GM06990 (cell line): ENCODE results near the gene AGTRAP.

ENCODE experiments used
- DNase-seq: peaks from one replicate; pipeline ENCODE4 v3.0.0-alpha.2; 2011; ENCODE audit not compliant: insufficient read length; ENCODE audit errors: extremely low read depth
- H3K27me3 ChIP-seq: replicated peaks from 2 replicates; pipeline ENCODE4 v1.6.0; 2011; ENCODE audit warnings: low read length; ENCODE audit not compliant: control insufficient read depth, insufficient read depth
- H3K36me3 ChIP-seq: 2 replicates; pipeline ENCODE4 v1.5.1; 2011; ENCODE audit warnings: low read length; ENCODE audit not compliant: control insufficient read depth, insufficient read depth
- H3K4me3 ChIP-seq: replicated peaks from 2 replicates; pipeline ENCODE4 v1.5.1; 2011; ENCODE audit warnings: low read depth, mild to moderate bottlenecking, control low read depth, low read length
- CTCF ChIP-seq: IDR thresholded peaks from 2 replicates; pipeline ENCODE4 v1.5.1; 2011; ENCODE audit warnings: low read length, control low read depth, mild to moderate bottlenecking, inconsistent platforms; ENCODE audit not compliant: insufficient read depth, poor library complexity, severe bottlenecking

AGTRAP gene

GRCh38 chr1:11740258-11741192 lies 4.6 kb downstream of the AGTRAP start:
- H3K4me3 ChIP-seq: no peak overlapping the region
- H3K27me3 ChIP-seq: no peaks in the 10 kb centered on the region
- DNase-seq: no peak
- H3K36me3 ChIP-seq: no peaks in the 10 kb centered on the region
- TF ChIP-seq CTCF: no peak

- Histone ChIP-seq H3K27me3 (no peaks in the 10 kb centered on the region), H3K4me3 (no peak overlapping the region), H3K36me3 (no peaks in the 10 kb centered on the region; the same call in 1 of the 2 replicates)
- TF ChIP-seq CTCF: no peak
- DNase-seq: no peak
These were observed 5.5 kb downstream of the AGTRAP start for GRCh38 chr1:11741482-11741881.

GRCh38 chr1:11741919-11742558 lies 6.1 kb downstream of the AGTRAP start:
- Histone ChIP-seq H3K27me3 (no peaks in the 10 kb centered on the region), H3K4me3 (no peak overlapping the region), H3K36me3 (no peaks in the 10 kb centered on the region; the same call in 1 of the 2 replicates)
- no peak for DNase-seq
- no peak for TF ChIP-seq CTCF

- Histone ChIP-seq H3K27me3 (no peaks in the 10 kb centered on the region), H3K36me3 (no peaks in the 10 kb centered on the region; the same call in 1 of the 2 replicates), H3K4me3 (no peak overlapping the region)
- DNase-seq: no peak
- no peak for TF ChIP-seq CTCF
These were observed 8.4 kb downstream of the AGTRAP start for GRCh38 chr1:11744287-11744686.

- no peak for TF ChIP-seq CTCF
- DNase-seq: no peak
- H3K4me3 ChIP-seq: no peak overlapping the region
- H3K36me3 ChIP-seq: no peaks in the 10 kb centered on the region; the same call in 1 of the 2 replicates
- no peaks in the 10 kb centered on the region for H3K27me3 ChIP-seq
These were observed 10.2 kb downstream of the AGTRAP start for GRCh38 chr1:11746092-11746491.
